GM21515 (cell line): Measurements from ENCODE around the gene POLR1A.

ENCODE experiments used
- ATAC-seq: cut with Tn5 transposase; IDR thresholded peaks from one replicate; pipeline ENCODE4 v1.9.1; 2021; ENCODE audit not compliant: unreplicated experiment

The POLR1A gene

DNA sequence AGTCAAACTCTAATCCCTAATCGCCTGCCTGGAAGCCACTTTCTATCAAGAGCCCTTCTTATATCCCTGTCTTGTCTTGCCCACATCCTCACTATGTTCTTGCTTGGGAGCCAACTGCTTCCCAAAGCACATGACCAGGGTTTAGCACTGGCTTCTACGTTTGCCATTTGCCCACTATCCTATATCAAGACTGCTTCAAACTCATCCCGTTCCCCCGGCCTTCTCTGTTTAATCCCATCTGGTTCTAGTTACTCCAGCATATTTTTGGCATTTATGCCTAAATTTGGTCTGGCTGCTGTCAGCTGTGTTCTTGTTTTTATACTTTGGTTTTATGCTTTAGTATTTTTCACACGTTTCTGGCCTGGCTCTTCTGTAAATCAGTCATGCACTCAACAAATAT, 40.2 kb downstream of the POLR1A start:
- ATAC-seq, result no peak

DNA sequence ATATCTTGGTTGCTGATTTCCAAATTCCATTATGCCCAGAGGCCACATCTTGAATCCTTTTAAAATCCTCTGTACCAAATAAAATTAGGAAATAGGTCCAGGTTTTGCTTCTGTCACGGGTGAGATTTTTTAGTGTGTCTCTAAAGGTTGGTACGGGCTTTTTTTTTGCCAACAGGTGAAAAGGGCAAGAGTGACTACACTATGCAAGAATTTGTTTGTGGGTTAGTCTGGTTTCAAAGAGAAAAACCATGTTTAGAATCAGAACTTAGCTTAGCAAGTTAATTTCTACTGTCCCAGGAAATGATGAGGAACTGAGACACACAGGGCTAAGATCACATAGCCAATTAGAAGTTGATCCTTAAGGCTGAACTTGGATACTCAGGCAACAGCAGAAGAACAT, 41.7 kb downstream of the POLR1A start:
- no peak for ATAC-seq

DNA sequence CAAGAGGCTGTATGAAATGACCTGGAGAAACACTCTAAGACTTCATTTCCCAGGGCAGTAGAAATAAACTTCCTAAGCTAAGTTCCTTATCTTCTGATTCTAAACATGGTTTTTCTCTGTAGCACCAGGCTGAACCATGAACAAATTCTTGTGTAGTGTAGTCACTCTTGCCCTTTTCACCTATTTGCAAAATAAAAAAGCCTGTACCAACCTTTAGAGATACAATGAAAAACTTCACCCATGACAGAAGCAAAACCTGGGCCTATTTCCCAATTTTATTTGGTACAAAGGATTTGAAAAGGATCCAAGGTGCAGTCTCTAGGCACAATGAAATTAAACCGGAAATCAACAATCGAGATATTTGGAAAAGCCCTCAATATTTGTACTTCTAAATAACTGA, 43.6 kb downstream of the POLR1A start:
- ATAC-seq, result no peak

DNA sequence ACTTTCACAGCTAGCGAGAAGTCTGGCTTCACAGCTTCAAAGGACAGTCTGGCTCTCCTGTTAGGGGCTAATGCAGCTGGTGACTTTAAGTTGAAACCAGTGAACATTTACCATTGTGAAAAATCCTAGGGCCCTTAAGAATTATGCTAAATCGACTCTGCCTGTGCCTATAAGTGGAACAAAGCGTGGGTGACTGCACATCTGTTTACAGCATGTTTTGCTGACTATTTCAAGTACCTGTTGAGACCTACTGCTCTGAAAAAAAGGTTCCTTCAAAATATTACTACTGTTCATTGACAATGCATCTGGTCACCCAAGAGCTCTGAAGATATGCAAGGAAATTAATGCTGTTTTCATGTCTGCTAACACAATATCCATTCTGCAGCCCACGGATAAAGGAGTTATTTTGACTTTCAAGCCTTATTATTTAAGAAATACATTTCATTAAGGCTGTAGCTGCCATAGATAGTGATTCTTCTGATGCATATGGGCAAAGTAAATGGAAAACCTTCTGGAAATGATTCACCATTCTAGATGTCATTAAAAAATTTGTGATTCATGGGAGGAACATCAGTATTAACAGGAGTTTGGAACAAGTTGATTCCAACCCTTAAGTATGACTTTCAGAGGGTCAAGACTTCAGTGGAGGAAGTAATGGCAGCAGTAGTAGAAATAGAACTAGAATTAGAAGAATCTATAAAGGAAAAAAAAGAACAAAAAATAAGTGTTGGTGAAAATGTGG, 48.9 kb downstream of the POLR1A start:
- no peak for ATAC-seq

DNA sequence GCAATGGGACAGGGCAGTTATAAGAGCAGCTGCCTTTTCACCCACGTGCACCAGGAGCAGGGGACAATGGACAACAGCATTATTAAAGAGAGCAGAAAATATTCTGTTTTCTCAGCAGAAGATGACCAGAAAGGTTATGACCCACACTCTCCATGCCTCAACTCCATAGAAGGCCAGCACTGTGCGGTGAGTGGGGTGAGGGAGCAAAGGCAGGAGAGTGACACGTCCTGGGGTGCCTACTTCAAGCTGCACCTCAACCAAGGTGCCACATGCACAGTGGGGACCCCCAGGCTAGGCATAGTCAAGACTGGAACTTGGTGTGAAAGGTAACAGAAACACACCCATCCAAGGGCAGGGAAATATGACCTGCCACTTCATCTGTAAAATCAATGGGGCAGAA, 50.4 kb downstream of the POLR1A start:
- no peak for ATAC-seq

DNA sequence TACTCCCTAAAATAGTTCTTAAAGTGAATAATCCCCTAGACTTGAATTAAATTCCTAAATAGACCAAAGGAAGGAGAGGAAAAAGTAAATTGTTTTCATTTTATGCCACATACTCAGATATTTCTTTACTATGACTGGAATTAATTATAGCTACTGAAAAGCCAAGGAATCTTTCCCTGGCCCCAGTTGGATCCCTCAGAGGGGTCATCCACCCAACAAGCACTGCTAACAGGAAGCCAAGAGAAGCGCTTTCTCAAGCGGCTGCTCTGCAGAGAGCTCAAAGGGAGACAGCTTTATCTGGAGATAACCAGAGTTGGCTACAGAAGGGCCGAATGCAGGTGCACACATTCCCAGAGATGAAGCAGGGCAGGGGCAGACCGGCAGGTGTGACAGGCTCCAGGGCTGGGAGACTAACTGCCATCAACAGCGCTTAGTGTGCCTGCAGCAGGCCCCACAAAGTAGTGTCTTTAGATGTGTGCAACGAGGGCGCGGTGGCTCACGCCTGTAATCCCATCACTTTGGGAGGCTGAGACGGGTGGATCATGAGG, 51.1 kb downstream of the POLR1A start:
- no peak for ATAC-seq

DNA sequence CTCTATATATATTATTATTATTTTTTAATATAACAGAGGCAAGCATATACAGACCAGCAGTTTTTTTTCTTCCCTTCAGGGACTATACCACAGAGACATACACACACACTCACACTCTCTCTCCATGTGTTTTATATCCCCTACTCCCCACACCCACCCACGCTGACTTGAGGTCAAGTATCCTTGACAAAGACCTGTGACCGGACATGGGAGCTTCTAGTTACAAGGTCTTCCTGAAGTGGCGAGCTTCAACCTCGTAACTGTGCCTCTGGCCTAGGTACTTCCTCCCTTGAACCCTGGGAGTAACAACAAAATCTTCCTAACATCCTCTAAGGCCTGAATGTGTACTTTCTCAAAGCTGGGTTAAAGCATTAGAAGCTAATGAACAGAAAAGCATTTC, 52.5 kb downstream of the POLR1A start:
- no peak for ATAC-seq

DNA sequence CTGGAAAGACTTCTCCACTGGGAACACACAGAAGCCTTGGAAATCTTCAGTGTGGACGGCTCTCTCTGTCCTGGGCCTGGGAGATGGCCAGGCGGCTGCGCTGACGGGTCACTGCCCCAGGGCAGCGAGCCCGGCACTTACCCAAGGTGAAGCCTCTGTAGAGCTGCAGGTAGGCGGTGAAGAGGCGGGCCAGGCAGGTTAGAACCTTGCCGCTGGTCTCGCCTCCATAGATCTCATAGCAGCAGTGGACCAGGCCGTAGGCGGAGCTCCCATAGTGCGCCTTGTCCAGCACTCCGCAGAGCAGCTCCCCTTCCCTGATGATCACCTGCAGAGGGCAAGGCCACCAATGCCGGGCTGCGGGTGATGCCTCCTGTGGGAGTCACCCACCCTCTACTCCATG, 53.0 kb downstream of the POLR1A start:
- ATAC-seq, result no peak

DNA sequence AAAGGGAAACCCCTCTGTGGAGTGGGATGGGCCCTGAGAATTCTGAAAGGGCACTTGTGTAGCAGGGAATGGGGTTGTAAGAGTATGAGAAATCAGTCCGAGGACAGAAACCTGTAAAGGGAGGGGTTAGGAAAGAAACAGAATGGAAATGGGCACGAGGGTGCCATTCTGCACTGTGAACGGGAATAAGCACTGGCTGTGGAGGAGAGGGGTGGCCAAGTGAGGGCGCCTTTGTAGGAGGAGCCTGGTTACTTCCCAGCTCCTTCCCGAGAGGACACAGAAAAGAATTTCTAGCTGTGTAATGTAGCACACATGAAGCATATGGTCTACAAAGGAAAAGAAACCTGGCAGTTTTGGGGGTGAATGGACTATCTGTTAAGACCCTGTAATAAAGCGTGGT, 53.4 kb downstream of the POLR1A start:
- no peak for ATAC-seq

DNA sequence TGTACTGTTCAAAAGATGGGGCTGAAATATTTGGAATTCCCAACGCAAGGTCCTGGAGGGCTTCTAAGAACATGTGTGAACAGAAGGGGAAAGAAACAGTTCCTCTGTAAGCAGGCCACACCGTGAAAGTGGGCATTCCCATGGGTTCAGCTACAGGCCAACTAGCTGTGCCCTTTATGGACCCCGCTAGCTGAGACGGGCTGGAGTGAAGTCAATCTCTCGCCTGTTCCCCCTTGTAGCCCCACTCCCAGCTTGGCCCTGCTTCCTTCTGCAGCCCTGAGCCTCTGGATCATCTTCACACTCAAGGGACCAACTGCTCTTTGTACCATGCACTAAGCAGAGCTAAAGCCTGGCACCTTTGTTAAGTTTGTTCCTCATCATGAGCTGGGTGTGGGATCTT, 55.4 kb downstream of the POLR1A start:
- ATAC-seq, result no peak

DNA sequence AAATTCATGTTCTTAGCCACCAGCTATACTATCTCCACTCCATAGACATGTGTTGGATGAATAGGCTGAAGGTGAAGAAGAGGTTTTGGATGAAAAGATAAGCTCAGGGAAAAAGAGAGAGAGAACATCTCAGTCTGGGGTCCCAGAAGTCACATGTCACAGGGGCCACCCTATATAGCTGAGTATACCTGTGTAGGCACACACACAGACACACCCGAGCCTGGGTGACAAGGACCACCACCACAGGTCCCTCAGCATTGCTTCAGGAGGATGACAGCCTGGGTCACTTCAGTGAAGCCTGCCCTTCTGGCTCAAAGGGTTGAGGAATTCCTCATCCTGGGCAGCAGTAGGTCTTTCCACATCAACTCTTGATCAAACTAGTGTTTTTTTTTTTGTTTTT, 56.2 kb downstream of the POLR1A start:
- ATAC-seq, result no peak

DNA sequence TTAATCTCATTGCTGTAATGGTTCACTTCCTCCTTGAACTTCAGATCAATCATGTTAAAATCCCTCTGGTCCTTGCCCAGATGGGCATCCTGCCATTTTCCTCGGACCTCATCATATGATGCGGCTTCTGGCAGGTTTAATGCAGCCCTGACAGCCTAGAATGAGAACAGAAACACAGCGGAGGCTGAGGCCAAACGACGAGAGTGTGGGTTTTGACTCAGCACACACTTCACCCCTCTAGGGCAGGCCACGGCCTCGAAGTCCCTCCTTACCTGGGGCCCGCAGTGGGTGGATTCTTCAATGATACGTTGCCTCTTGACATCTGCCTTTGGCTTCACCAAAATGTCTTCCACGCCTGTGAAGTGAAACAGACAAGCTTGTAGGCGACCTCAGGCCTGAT, 56.8 kb downstream of the POLR1A start:
- no peak for ATAC-seq

DNA sequence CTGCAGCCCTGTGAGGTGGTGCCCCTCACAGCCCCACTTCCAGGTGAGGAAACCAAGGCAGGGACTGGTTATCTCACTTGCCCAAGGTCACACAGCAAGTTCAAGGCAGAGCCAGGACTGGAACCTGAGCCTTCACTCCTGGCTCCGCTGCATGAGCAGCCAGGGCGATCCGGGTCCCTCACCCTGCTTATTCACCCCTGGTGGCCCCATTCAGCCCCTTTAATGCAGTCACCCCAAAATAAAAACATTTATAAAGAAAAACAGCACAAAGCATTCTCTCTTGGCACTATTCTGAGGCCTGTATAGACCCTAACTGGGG, 57.3 kb downstream of the POLR1A start:
- no peak for ATAC-seq

DNA sequence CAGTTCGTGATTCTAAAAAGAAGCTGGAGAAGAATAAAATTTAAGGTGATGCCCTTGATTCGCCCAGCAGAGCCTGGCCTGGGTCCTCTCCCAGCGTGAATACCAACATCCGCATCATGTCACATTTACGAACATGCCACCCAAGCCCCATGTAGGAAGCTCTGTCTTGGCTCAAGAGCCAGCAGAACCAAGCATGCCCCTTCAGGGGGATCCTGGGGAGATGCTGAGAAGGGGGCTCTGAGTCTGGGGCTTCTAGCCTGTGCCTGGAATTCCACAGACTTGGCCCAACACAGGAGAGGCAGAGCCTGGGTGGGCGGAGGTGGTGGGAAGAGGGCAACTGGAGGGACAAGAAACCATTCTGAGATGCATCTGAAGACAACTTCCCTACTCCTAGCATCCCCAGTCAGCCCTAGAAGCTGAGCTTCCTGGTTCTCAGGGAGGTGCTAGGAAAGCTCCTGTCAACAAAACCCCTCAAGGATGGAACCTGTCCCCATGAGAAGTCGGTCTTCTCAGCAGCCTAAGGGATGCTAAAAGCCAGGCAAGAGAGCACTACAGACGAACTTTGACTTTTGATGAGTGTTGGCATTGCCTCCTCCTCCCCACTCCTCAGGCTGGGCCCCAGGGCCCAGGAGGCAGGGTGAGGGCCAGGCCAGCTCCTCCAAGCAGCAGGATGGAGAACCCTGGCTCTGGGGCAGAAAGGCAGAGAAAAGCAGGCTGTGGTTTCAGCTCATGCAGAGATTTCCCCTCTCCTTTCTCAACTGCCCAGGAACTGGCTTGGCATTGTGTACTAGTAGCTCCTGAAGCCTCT, 57.9 kb downstream of the POLR1A start:
- ATAC-seq, result no peak

DNA sequence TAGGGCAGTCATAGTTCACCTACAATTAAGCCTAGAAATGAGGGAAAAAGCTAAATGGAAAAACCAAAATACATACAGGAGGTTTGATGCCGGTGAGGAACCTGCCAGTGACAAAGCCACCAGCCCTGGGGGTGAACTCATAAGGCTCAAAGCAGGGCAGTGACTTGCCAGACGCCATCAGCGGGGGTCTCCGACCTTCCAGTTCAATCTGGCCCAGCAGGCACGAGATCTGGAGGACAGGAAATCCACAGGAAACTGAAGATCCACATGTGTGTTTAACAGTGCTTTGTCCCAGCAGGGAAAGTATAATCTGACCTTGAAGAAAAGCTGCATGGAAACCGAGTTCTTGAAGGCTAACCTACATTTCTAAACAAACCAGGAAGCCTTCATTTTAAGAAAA, 60.1 kb downstream of the POLR1A start:
- ATAC-seq, result no peak

DNA sequence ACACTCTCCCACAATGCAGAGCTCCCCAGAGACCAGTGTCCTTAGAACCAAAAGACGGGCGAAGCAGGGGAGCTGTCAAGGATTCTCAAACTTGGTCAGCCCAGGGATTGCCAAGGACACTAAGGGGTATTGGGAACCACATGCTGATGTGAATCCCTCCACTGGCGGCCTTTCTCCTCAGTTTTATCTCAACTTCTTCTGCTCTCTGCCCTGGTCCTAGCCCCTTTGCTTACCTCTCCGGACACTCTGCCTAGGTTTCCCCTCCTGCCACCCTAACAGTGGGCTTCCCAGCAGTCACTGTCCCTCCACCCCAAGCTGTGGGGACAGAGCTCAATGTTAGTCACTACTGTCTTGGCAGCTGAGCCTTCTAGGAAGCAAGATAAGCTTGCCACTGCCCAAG, 61.1 kb downstream of the POLR1A start:
- no peak for ATAC-seq

DNA sequence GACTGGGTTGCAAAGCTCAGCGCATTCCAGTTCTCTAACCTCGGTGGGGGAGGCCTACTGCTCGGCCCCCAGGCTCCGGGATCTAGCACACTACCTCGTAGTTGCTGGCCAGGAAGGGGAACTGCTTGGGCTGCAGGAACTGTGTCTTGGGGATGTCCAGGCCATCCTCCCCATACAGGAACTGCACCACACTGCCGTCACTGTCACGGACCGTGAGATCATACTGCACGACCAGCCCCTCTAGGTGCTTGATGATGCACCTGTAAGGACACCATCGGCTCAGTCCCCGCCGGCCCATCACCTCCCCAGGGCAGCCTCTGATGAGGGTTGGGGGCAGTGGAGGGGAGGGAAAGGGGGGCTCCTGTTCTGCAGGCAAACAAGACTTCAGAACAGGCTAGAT, 61.6 kb downstream of the POLR1A start:
- no peak for ATAC-seq

DNA sequence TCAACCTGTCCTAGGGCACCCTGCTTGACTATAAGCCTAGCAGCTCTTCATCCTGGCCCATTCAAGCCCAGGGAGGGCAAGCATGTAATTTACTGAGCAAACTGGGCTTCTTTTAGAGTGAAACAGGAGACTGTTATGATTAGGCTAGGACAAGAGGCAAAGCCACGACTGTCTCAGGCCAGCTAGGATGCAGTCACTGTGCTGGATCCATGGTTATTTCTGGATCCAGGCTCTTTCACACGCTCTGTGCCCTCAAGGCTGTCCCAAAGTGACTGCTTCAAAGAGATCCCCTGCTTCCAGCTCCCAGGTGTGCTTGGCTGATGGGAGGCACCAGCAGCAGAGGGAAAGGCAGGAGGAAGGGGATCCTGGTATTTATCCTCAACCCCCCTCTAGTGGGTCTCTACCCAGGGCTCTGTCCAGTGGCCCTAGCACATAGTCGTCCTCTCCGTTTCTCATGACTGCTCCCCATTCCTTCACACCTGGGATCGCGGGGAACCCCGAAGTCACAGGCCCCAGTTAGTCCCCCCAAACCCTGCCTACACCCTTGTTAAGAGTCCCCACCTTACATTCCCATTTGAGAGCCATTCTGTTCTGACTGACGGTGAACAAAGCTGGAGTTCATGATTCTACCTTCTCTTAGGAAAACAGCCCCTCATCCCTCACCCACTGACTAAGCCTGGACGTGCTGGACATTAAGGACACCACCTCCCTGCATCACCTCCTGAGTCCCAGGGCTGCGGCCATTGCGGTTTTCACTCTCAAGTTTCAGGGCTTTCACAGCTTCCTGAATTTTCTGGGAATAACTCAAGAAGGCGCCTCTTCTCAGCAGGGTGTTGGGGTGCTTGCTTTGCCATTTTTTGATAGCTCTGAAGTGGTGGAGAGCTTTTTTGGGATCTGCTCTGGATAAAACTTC, 63.2 kb downstream of the POLR1A start:
- no peak for ATAC-seq

DNA sequence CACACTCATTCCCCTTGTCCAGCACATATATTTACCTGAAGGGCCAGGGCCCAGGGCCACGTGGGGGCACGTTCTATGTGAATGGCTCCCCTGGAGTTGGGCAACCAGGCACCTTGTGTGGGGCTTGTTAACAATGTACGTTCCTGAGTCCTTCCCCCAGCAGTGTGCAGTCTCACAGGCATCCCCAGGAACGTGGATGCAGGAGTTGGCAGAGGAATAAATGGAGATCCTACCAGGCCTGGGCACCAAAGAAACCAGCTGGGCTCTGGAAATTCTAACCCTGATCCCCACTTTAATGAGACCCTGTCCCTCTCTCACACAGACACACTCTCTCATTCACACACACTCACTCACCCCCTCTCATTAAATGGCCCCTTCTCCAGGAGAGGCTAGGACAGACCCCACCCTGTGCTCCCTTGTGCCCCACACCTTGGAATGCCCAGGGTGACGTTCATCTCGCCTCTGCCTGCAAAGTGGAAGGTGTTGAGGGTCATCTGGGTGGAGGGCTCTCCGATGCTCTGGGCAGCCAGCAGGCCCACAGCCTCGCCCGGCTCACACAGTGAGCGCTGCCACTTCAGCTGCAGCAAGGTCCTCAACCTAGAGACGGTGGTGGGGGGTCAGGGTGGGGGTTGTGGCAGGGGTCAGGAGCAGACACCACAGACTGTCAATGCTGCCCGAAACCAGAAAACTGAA, 65.6 kb downstream of the POLR1A start:
- ATAC-seq, result no peak

DNA sequence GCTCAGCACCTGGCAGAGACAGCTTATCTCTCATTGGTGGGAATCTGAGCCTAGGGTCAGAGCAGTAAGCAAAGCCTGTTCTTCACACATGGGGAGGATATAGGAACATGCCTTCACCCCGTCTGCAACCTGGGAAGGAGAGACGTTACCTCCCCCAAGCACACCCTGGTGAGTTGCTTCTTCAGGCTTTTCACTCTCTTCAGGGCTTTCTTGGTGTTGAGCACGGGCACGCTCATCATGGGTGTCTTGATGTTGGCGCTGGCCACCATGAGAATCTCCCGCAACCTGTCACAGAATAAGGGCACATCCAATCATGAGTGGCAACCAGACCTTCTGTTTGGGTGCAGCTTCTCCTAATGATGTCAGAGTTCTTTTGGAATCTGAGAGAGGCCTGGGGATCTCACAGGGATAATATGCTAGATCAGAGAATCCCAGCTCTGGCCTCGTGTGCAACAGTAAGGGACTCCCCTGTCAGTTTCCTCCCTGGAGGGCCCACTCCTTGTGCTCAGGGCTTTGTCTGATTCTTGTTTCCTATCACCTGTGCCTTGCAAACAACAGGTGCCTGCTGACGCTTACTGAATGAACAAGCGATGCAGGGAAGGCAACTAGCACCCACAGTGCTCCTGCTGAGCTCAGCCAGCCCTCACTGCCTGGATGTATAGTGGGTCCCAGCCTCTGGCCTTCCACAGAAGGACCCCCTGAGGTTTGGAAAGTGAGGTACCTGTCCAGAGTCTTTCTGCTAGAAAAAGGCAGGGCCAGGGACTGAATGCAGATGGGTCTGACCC, 66.3 kb downstream of the POLR1A start:
- ATAC-seq, result no peak
